Measurements from ENCODE around the gene CEP70.
"Not testable (repeated sequence)": the region's sequence is repeated elsewhere in the genome, so short reads cannot be mapped to it uniquely, and the experiment has no call there.

CEP70 gene

GRCh38 chr3:138507524-138507923 is 86.5 kb downstream of the CEP70 start:
- DNase-seq: no peak

GRCh38 chr3:138498991-138499390 is 95.1 kb downstream of the CEP70 start:
- no peak for DNase-seq

GRCh38 chr3:138497851-138498250 is 96.2 kb downstream of the CEP70 start:
- DNase-seq: no peak

- DNase-seq: no peak
These were observed 97.0 kb downstream of the CEP70 start for GRCh38 chr3:138497021-138497420.

- no peak for DNase-seq
These were observed 97.6 kb downstream of the CEP70 start for GRCh38 chr3:138496436-138496835.

GRCh38 chr3:138495638-138496037 is 98.4 kb downstream of the CEP70 start:
- DNase-seq: not testable (repeated sequence)

GRCh38 chr3:138494607-138494929 is 99.5 kb downstream of the CEP70 start:
- DNase-seq: no peak

GRCh38 chr3:138493804-138494606 is 100.1 kb downstream of the CEP70 start:
- no peak for DNase-seq

- no peak for DNase-seq
These were observed 100.9 kb downstream of the CEP70 start for GRCh38 chr3:138492980-138493675.

- no peak for DNase-seq
These were observed 102.1 kb downstream of the CEP70 start for GRCh38 chr3:138491971-138492370.

GRCh38 chr3:138486580-138486979 is 107.5 kb downstream of the CEP70 start:
- not testable (repeated sequence) for DNase-seq

GRCh38 chr3:138484672-138485071 is 109.4 kb downstream of the CEP70 start:
- DNase-seq: not testable (repeated sequence)

- DNase-seq: peak; percentile 72
These were observed 114.6 kb downstream of the CEP70 start for GRCh38 chr3:138479438-138479863.

GRCh38 chr3:138477801-138478200 is 116.3 kb downstream of the CEP70 start:
- no peak for DNase-seq

- DNase-seq: no peak
These were observed 116.9 kb downstream of the CEP70 start for GRCh38 chr3:138477120-138477519.

GRCh38 chr3:138476526-138476925 is 117.5 kb downstream of the CEP70 start:
- DNase-seq: no peak

- no peak for DNase-seq
These were observed 119.9 kb downstream of the CEP70 start for GRCh38 chr3:138474163-138474562.

GRCh38 chr3:138473391-138473790 is 120.7 kb downstream of the CEP70 start:
- DNase-seq: no peak

GRCh38 chr3:138472141-138472825 is 121.8 kb downstream of the CEP70 start:
- no peak for DNase-seq

- DNase-seq: no peak
These were observed 122.6 kb downstream of the CEP70 start for GRCh38 chr3:138471481-138471880.

- no peak for DNase-seq
These were observed 123.4 kb downstream of the CEP70 start for GRCh38 chr3:138470687-138471086.

- DNase-seq: no peak
These were observed 124.2 kb downstream of the CEP70 start for GRCh38 chr3:138469874-138470273.

- DNase-seq: no peak
These were observed 125.2 kb downstream of the CEP70 start for GRCh38 chr3:138468886-138469285.

GRCh38 chr3:138468451-138468850 is 125.6 kb downstream of the CEP70 start:
- DNase-seq: no peak
